Measurements from ENCODE around the gene EIF3J.

Gene EIF3J

GRCh38 chr15:44535092-44535491, 1.9 kb upstream of the EIF3J start:
- H2AFZ ChIP-seq (ENCODE audit: low read length): no peak overlapping the region
- H3K79me2 ChIP-seq (ENCODE audit: insufficient read depth, low read length): peaks cover 44% of the 10 kb centered on the region
- peak overlapping the region; percentile 96 for H3K4me2 ChIP-seq (ENCODE audit: low read depth, low read length, poor library complexity, severe bottlenecking)

DNA sequence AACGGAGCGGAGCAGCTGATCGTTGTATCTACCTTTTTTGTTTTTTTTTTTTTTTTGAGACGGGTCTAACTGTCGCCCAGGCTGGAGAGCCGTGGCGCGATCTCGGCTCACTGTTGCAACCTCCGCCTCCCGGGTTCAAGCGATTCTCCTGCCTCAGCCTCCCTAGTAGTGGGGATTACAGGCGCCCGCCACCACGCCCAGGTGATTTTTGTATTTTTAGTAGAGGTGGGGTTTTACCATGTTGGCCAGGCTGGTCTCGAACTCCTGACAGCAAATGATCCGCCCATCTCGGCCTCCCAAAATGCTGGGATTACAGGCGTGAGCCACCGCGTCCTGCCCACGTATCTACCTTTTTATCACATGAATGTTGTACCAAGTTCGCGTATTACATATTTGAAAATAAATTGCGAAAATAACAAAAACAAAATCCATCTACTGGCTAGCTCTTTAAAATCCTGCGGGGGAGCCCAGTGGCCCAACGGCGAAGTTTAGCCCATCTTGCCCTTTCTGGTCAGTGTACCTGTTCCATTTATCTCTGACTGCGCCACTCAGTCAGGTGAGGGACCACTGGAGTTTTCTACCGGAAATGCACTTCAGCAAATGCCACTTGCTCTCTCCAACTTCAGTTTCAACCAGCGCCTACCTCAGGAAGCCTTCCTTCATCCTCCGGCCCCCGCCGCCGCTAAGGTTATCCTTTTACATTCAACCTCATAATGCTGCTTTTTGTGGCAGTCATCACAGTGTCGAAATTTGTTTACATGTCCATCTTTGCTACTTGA, 1.2 kb upstream of the EIF3J start:
- Histone ChIP-seq H4K20me1 (ENCODE audit: insufficient read depth, low read length, poor library complexity, severe bottlenecking) (peaks cover 16% of the 10 kb centered on the region), H3K4me2 (ENCODE audit: low read depth, low read length, poor library complexity, severe bottlenecking) (peak overlapping the region; percentile 96), H3F3A (ENCODE audit: low read depth) (no peaks in the 10 kb centered on the region), H3K79me2 (ENCODE audit: insufficient read depth, low read length) (peaks cover 50% of the 10 kb centered on the region), H3K36me3 (ENCODE audit: insufficient read depth, low read length) (no peaks in the 10 kb centered on the region), H3K4me1 (ENCODE audit: insufficient read depth, low read length, poor library complexity, severe bottlenecking) (peaks cover 31% of the 10 kb centered on the region), H3K9ac (ENCODE audit: low read depth, low read length, poor library complexity, severe bottlenecking) (peak overlapping the region; percentile 88), H3K9me2 (replicated peaks; ENCODE audit: low read depth, low read length) (no peaks in the 10 kb centered on the region), H3K27me3 (ENCODE audit: insufficient read depth, low read length, poor library complexity, severe bottlenecking) (no peaks in the 10 kb centered on the region), H3K4me3 (ENCODE audit: low read length, poor library complexity, severe bottlenecking) (peak overlapping the region; percentile 82), H3K9me3 (ENCODE audit: insufficient read depth, low read depth, low read length) (no peaks in the 10 kb centered on the region), H2AFZ (ENCODE audit: low read length) (peak overlapping the region; percentile 88)
- no peak for TF ChIP-seq EZH2phosphoT487 (IDR thresholded peaks at IDR 0.05; ENCODE audit: borderline replicate concordance)
- TF ChIP-seq CTCF (conservative IDR thresholded peaks at IDR 0.05; ENCODE audit: low read length): no peak

More at GRCh38 chr15:44535092-44535491, 1.9 kb upstream of the EIF3J start:
- H3K36me3 ChIP-seq (ENCODE audit: insufficient read depth, low read length): no peaks in the 10 kb centered on the region
- no peaks in the 10 kb centered on the region for H3K9me2 ChIP-seq (replicated peaks; ENCODE audit: low read depth, low read length)
- H3F3A ChIP-seq (ENCODE audit: low read depth): no peaks in the 10 kb centered on the region
- peaks cover 26% of the 10 kb centered on the region for H3K4me1 ChIP-seq (ENCODE audit: insufficient read depth, low read length, poor library complexity, severe bottlenecking)
- peaks cover 16% of the 10 kb centered on the region for H4K20me1 ChIP-seq (ENCODE audit: insufficient read depth, low read length, poor library complexity, severe bottlenecking)
- TF ChIP-seq EZH2phosphoT487 (IDR thresholded peaks at IDR 0.05; ENCODE audit: borderline replicate concordance) (no peak), CTCF (conservative IDR thresholded peaks at IDR 0.05; ENCODE audit: low read length) (no peak)
- peak overlapping the region; percentile 82 for H3K4me3 ChIP-seq (ENCODE audit: low read length, poor library complexity, severe bottlenecking)
- no peaks in the 10 kb centered on the region for H3K9me3 ChIP-seq (ENCODE audit: insufficient read depth, low read depth, low read length)
- H3K9ac ChIP-seq (ENCODE audit: low read depth, low read length, poor library complexity, severe bottlenecking): peak overlapping the region; percentile 88
- no peaks in the 10 kb centered on the region for H3K27me3 ChIP-seq (ENCODE audit: insufficient read depth, low read length, poor library complexity, severe bottlenecking)

DNA sequence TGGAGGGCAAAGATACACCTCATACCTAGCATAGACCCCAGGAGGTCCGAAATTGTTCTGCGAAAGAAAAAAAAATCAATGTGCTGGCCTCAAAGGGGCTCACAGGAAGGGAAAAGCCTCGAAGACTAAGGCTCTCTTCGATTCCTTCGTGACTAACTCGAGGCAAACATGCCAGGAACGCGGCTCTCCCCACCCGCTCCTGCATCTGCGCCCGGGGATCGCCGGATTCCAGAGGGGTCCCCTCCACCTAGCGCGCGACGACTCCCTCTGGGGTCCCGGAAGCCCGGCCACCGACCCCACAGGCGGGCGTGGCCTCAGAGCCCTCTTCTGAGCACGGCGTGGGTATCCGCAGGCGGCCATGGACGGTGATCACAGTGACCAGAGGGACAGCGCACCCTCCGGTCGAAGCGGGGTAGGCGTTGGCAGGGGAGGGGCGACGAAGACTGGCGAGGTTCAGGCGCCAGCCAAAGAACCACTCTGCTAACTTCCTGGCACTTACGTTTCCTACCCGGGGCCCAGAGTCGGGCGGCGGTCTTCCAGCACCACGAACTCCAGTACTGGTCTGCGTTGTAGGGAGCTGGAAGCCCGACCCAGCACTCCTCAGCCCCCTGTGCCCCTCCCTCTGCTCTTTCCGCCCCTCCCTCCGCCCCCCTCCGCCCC, 515 bp upstream of the EIF3J start:
- Histone ChIP-seq H3K9me2 (replicated peaks; ENCODE audit: low read depth, low read length) (no peaks in the 10 kb centered on the region), H3K27me3 (ENCODE audit: insufficient read depth, low read length, poor library complexity, severe bottlenecking) (no peaks in the 10 kb centered on the region), H3F3A (ENCODE audit: low read depth) (no peaks in the 10 kb centered on the region), H4K20me1 (ENCODE audit: insufficient read depth, low read length, poor library complexity, severe bottlenecking) (peaks cover 23% of the 10 kb centered on the region), H2AFZ (ENCODE audit: low read length) (peak overlapping the region; percentile 88), H3K9me3 (ENCODE audit: insufficient read depth, low read depth, low read length) (no peaks in the 10 kb centered on the region), H3K4me2 (ENCODE audit: low read depth, low read length, poor library complexity, severe bottlenecking) (peak overlapping the region; percentile 96), H3K9ac (ENCODE audit: low read depth, low read length, poor library complexity, severe bottlenecking) (peak overlapping the region; percentile 88), H3K4me1 (ENCODE audit: insufficient read depth, low read length, poor library complexity, severe bottlenecking) (peaks cover 38% of the 10 kb centered on the region), H3K79me2 (ENCODE audit: insufficient read depth, low read length) (peaks cover 57% of the 10 kb centered on the region), H3K36me3 (ENCODE audit: insufficient read depth, low read length) (no peaks in the 10 kb centered on the region), H3K4me3 (ENCODE audit: low read length, poor library complexity, severe bottlenecking) (peak overlapping the region; percentile 82)
- TF ChIP-seq CTCF (conservative IDR thresholded peaks at IDR 0.05; ENCODE audit: low read length) (peak; percentile 46), EZH2phosphoT487 (IDR thresholded peaks at IDR 0.05; ENCODE audit: borderline replicate concordance) (no peak)

Measured in Loucy (cell line).